GM12878 (cell line): Measurements from ENCODE around the gene DENND1A. TPM values are rescaled to one million over a fixed set of nuclear protein-coding genes. Genes with fewer than 3 reads are reported as not detected.
A peak's percentile ranks its signal among the peaks of the same experiment; 100 is the strongest.

Experiments
- ATAC-seq: fragments of 200-7000 bp; cut with Tn5 transposase; 3 replicates; pipeline ENCODE4 v1.9.1; 2020; ENCODE audit warnings: mild to moderate bottlenecking, moderate library complexity
- BruUV-seq: library from RNA; stranded (reverse); fragments of 400-500 nt; replicated peaks from 2 replicates; lab custom pipeline; 2021; lab: Mats Ljungman, UMichigan
- CTCF ChIA-PET: fragments of 300-600 bp; sonication (Branson Sonifier 250); formaldehyde crosslinking; extraction: SDS; loops from one replicate; lab custom pipeline; 2021; ENCODE audit warnings: inconsistent platforms; lab: Yijun Ruan, JAX
- POLR2A ChIA-PET: fragments of 350-600 bp; formaldehyde crosslinking; extraction: SDS; loops from one replicate; lab custom pipeline; 2021; ENCODE audit warnings: inconsistent platforms; lab: Charles Lee
- RAD21 ChIA-PET: fragments of 300-600 bp; sonication (Branson Sonifier 250); formaldehyde crosslinking; loops from one replicate; lab custom pipeline; 2023; ENCODE audit warnings: antibody characterized with exemption; ENCODE audit not compliant: unreplicated experiment; lab: Charles Lee
- SMC1A ChIA-PET: fragments of 300-600 bp; sonication (Branson Sonifier 250); formaldehyde crosslinking; loops from one replicate; lab custom pipeline; 2023; ENCODE audit not compliant: unreplicated experiment, uncharacterized antibody; lab: Charles Lee
- DNase-seq: peaks from one replicate; pipeline ENCODE4 v3.0.0-alpha.2; 2011; ENCODE audit warnings: low read depth, low spot score
- FAIRE-seq: peaks from 3 replicates; lab custom pipeline; 2011; peaks lifted over from hg19 to GRCh38; lab: Jason Lieb, UNC
- H2AFZ ChIP-seq: 2 replicates; pipeline ENCODE4 v1.6.0; 2011; ENCODE audit warnings: low read depth, low read length, control low read depth; ENCODE audit not compliant: control insufficient read depth
- H3K27ac ChIP-seq: 2 replicates; pipeline ENCODE4 v1.5.1; 2011; ENCODE audit warnings: control low read depth; ENCODE audit not compliant: control insufficient read depth, insufficient read depth
- H3K27me3 ChIP-seq, 2 experiments: replicated peaks in 1 of 2; 2 replicates each; pipeline versions ENCODE4 v1.6.0 to v1.6.1; 2011; ENCODE audit warnings: low read length in 1 of 2; ENCODE audit not compliant: control insufficient read depth in 2 of 2, insufficient read depth in 2 of 2
- H3K36me3 ChIP-seq, 2 experiments: 2 replicates each; pipeline ENCODE4 v1.5.1; 2011; ENCODE audit warnings: low read length in 1 of 2; ENCODE audit not compliant: control insufficient read depth in 2 of 2, insufficient read depth in 2 of 2
- H3K4me1 ChIP-seq: 2 replicates; pipeline ENCODE4 v1.6.1; 2011; ENCODE audit warnings: mild to moderate bottlenecking, low read length, moderate library complexity, mixed read lengths; ENCODE audit not compliant: control insufficient read depth, insufficient read depth
- H3K4me2 ChIP-seq: 2 replicates; pipeline ENCODE4 v1.6.0; 2011; ENCODE audit warnings: control low read depth; ENCODE audit not compliant: control insufficient read depth, insufficient read depth
- H3K4me3 ChIP-seq: fragments of 200-600 bp; sonication (generic); 2 replicates; pipeline ENCODE4 v1.5.1; 2016
- H3K79me2 ChIP-seq: 2 replicates; pipeline ENCODE4 v1.6.0; 2011; ENCODE audit warnings: low read length; ENCODE audit not compliant: control insufficient read depth, insufficient read depth
- H3K9ac ChIP-seq: 2 replicates; pipeline ENCODE4 v1.8.0; 2011; ENCODE audit warnings: low read length, control low read depth, mixed read lengths; ENCODE audit not compliant: control insufficient read depth, insufficient read depth
- H3K9me3 ChIP-seq: replicated peaks from 3 replicates; pipeline ENCODE4 v1.5.1; 2011; ENCODE audit warnings: mild to moderate bottlenecking, low read length; ENCODE audit not compliant: control insufficient read depth, insufficient read depth
- H4K20me1 ChIP-seq: 2 replicates; pipeline ENCODE4 v1.6.0; 2011; ENCODE audit not compliant: control insufficient read depth, insufficient read depth
- CEBPB ChIP-seq, 2 experiments: fragments of 150-350 bp in 1 of 2; IDR thresholded peaks; 2 replicates each; pipeline ENCODE4 v1.6.1; 2012 to 2014; ENCODE audit warnings: low read depth in 2 of 2, low read length in 2 of 2, borderline replicate concordance in 1 of 2, inconsistent platforms in 1 of 2
- DPF2 ChIP-seq: fragments of 450-650 bp; IDR thresholded peaks from 2 replicates; pipeline ENCODE4 v1.6.1; 2017; ENCODE audit warnings: mild to moderate bottlenecking
- E2F8 ChIP-seq: fragments of 450-650 bp; IDR thresholded peaks from 2 replicates; pipeline ENCODE4 v1.6.1; 2018; ENCODE audit warnings: mild to moderate bottlenecking, low read depth, moderate library complexity; ENCODE audit not compliant: partially characterized antibody
- EZH2 ChIP-seq: IDR thresholded peaks from 2 replicates; pipeline ENCODE4 v1.6.1; 2012; ENCODE audit warnings: low read depth, mild to moderate bottlenecking, control low read depth, inconsistent platforms, low read length, borderline replicate concordance; ENCODE audit not compliant: control insufficient read depth
- IKZF1 ChIP-seq: fragments of 450-650 bp; conservative IDR thresholded peaks from 2 replicates; pipeline ENCODE4 v1.6.1; 2017; ENCODE audit warnings: antibody characterized with exemption, mild to moderate bottlenecking
- NR2C2 ChIP-seq: IDR thresholded peaks from 2 replicates; pipeline ENCODE4 v1.6.1; 2011; ENCODE audit warnings: borderline replicate concordance, low read depth; ENCODE audit not compliant: control insufficient read depth, insufficient read length
- SMARCA5 ChIP-seq: fragments of 450-650 bp; IDR thresholded peaks from 2 replicates; pipeline ENCODE4 v1.6.1; 2017; ENCODE audit warnings: mild to moderate bottlenecking
- TCF3 ChIP-seq: IDR thresholded peaks from 2 replicates; pipeline ENCODE4 v1.6.1; 2012; ENCODE audit warnings: low read depth, mild to moderate bottlenecking, low read length, borderline replicate concordance; ENCODE audit not compliant: insufficient read depth
- TCF7 ChIP-seq: IDR thresholded peaks from 2 replicates; pipeline ENCODE4 v1.6.1; 2014; ENCODE audit warnings: antibody characterized with exemption, borderline replicate concordance
- YY1 ChIP-seq: IDR thresholded peaks from 2 replicates; pipeline ENCODE4 v1.6.1; 2011; ENCODE audit warnings: low read depth, mild to moderate bottlenecking, low read length
- ZNF217 ChIP-seq: fragments of 450-650 bp; IDR thresholded peaks from 2 replicates; pipeline ENCODE4 v1.6.1; 2017; ENCODE audit warnings: antibody characterized with exemption, mild to moderate bottlenecking
- ZNF24 ChIP-seq: fragments of 450-650 bp; IDR thresholded peaks from 2 replicates; pipeline ENCODE4 v1.6.1; 2017; ENCODE audit warnings: antibody characterized with exemption, mild to moderate bottlenecking
- WGBS: methylation state at CpG from one replicate; pipeline ENCODE4 v1.1.6; 2016; ENCODE audit warnings: low lambda C conversion rate; ENCODE audit not compliant: insufficient replicate concordance, insufficient coverage; ENCODE audit errors: missing lambda C conversion rate; 5-methylcytosine and 5-hydroxymethylcytosine counted together
- in situ Hi-C: fragments of 300-500 bp; cut with MboI; formaldehyde crosslinking; loops from 9 replicates; pipeline ENCODE4 v1.14.3; 2018; ENCODE audit warnings: mixed read lengths
- intact Hi-C: fragments of 100-400 bp; cut with micrococcal nuclease; formaldehyde crosslinking; loops from one replicate; pipeline ENCODE4 v1.14.2; 2022; ENCODE audit not compliant: unreplicated experiment
- polyA plus RNA-seq, 11 experiments: library from polyadenylated mRNA; depleted of rRNA in 4 of 11; unstranded in 6 of 11; stranded (reverse) in 5 of 11; fragments of >200 nt; fragmentation: Nextera tagmentation in 4 of 11; fragmentation: Illumina TruSeq in 1 of 11; extraction: Ambion mirVana in 4 of 11; extraction: Trizol in 1 of 11; gene quantifications; 1 replicate in 1 of 11; 2 replicates in 10 of 11; pipeline versions ENCODE4 v1.2.1 to v1.2.3, GENCODE V29; 2011 to 2016; ENCODE audit warnings: inconsistent platforms in 2 of 11, missing spikeins in 2 of 11, low read depth in 1 of 11
- total RNA-seq, 4 experiments: library from RNA; depleted of rRNA in 3 of 4; stranded (reverse); fragments of >200 nt in 3 of 4; fragmentation: Illumina TruSeq in 1 of 4; extraction: Trizol in 1 of 4; gene quantifications; 2 replicates each; pipeline versions ENCODE4 v1.2.1 to v1.2.3, GENCODE V29; 2013 to 2021
- TF ChIP-seq, protein P1 (sequence below), 3 experiments: IDR thresholded peaks in 2 of 3; conservative IDR thresholded peaks in 1 of 3; 2 replicates each; pipeline ENCODE4 v1.5.1; 2011; ENCODE audit warnings: low read depth in 3 of 3, low read length in 3 of 3, mild to moderate bottlenecking in 3 of 3, control low read depth in 2 of 3, moderate library complexity in 2 of 3, inconsistent platforms in 1 of 3, mixed read lengths in 1 of 3; ENCODE audit not compliant: control insufficient read depth in 2 of 3, insufficient read depth in 1 of 3; ENCODE audit errors: extremely low read depth in 1 of 3

The DENND1A gene
- total and polyA plus RNA-seq, 10 of the 15 experiments (the other 5 are each of a cell fraction or from before 2014, with no cell fraction given), result 14.1 to 48.6 (median 35.2) TPM

DNA sequence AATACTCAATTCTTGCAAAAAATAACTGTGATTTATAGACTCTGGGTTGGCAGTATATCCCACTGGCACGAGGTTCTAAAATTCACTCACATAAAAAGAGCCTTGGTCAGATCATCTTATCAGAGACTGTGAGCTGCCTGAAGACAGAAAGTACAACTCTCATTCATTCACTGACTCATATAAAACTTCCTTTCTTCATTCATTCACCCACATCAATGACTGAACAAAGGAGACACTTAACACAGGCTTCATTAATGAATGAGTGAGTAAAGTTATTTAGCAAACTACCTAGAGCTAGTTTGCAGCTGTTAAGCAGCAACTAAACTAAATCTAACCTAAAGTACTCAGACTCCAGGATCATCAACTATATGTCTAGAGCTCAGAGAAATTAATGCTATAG, 214.7 kb downstream of the DENND1A start:
- H3K9me3 ChIP-seq, result peaks cover 7% of the 10 kb centered on the region; the same call in 2 of the 3 replicates
- POLR2A ChIA-PET, result interaction anchor here (1.0 to 1.6 kb wide), 4 partner anchors 15 to 77 kb away, joined by 3 to 5 read pairs (median 4); no protein-coding TSS in a partner anchor
- CTCF ChIA-PET, result interaction anchor here (1.5 to 2.2 kb wide), 2 partner anchors 27 to 77 kb away, joined by 4 to 5 read pairs; no protein-coding TSS in a partner anchor
- no peaks in the 10 kb centered on the region for H3K27me3 ChIP-seq
- SMC1A ChIA-PET, result interaction anchor here (0.6 to 5.9 kb wide), 13 partner anchors 13 to 282 kb away, joined by 3 to 37 read pairs (median 7); no protein-coding TSS in a partner anchor
- peak; percentile 37 for ATAC-seq
- RAD21 ChIA-PET, result interaction anchor here (1.0 to 2.9 kb wide), 5 partner anchors 17 to 325 kb away, joined by 3 to 16 read pairs (median 10); no protein-coding TSS in a partner anchor
- no TSS peak for BruUV-seq
- intact Hi-C loops, result no loop called here
- TF ChIP-seq TCF3 (no peak), NR2C2 (no peak), ZNF24 (peak; percentile 98), DPF2 (0 out of 2 replicates have a peak, but pooled peaks have one; percentile 11), SMARCA5 (no peak), TCF7 (peak; percentile 72)
- H3K4me3 ChIP-seq, result no peak overlapping the region
- peaks cover 22% of the 10 kb centered on the region for H3K4me1 ChIP-seq
- no peaks in the 10 kb centered on the region for H4K20me1 ChIP-seq
- no peaks in the 10 kb centered on the region; the same call in 1 of the 2 replicates for H3K79me2 ChIP-seq
- H2AFZ ChIP-seq, result no peak overlapping the region
- no peak overlapping the region for H3K27ac ChIP-seq
- no peaks in the 10 kb centered on the region for H3K36me3 ChIP-seq
- in situ Hi-C loops, result no loop called here
- 100% methylated on average over 1 of the region's 1 CpG for WGBS
- H3K9ac ChIP-seq, result no peak overlapping the region
- FAIRE-seq, result no peak
- no peak for DNase-seq
- no peak overlapping the region for H3K4me2 ChIP-seq

- RAD21 ChIA-PET, result no interaction called here
- H3K9me3 ChIP-seq, result no peaks in the 10 kb centered on the region
- TF ChIP-seq CEBPB (IDR thresholded peaks at IDR 0.05; ENCODE audit: borderline replicate concordance in 1 of 2, low read depth in 2 of 2, low read length in 2 of 2) (no peak), E2F8 (no peak), YY1 (no peak), ZNF217 (no peak), ZNF24 (no peak), IKZF1 (no peak), EZH2 (no peak)
- TF ChIP-seq, protein P1, sequence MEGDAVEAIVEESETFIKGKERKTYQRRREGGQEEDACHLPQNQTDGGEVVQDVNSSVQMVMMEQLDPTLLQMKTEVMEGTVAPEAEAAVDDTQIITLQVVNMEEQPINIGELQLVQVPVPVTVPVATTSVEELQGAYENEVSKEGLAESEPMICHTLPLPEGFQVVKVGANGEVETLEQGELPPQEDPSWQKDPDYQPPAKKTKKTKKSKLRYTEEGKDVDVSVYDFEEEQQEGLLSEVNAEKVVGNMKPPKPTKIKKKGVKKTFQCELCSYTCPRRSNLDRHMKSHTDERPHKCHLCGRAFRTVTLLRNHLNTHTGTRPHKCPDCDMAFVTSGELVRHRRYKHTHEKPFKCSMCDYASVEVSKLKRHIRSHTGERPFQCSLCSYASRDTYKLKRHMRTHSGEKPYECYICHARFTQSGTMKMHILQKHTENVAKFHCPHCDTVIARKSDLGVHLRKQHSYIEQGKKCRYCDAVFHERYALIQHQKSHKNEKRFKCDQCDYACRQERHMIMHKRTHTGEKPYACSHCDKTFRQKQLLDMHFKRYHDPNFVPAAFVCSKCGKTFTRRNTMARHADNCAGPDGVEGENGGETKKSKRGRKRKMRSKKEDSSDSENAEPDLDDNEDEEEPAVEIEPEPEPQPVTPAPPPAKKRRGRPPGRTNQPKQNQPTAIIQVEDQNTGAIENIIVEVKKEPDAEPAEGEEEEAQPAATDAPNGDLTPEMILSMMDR (IDR thresholded peaks at IDR 0.05 in 2 of 3, conservative IDR thresholded peaks at IDR 0.05 in 1 of 3; ENCODE audit: control insufficient read depth in 2 of 3, extremely low read depth in 1 of 3, insufficient read depth in 1 of 3, low read depth in 3 of 3, low read length in 3 of 3), result no peak
Measured at GRCh38 chr9:123713282-123713681, 216.6 kb downstream of the DENND1A start.

More at GRCh38 chr9:123713282-123713681, 216.6 kb downstream of the DENND1A start:
- WGBS, result 98% methylated on average over 2 of the region's 2 CpGs
- Histone ChIP-seq H3K79me2 (no peaks in the 10 kb centered on the region; the same call in 1 of the 2 replicates), H3K4me3 (no peak overlapping the region), H3K27me3 (no peaks in the 10 kb centered on the region), H3K27ac (no peak overlapping the region), H3K4me2 (no peak overlapping the region), H3K4me1 (peaks cover 22% of the 10 kb centered on the region), H3K36me3 (no peaks in the 10 kb centered on the region), H4K20me1 (no peaks in the 10 kb centered on the region), H2AFZ (no peak overlapping the region), H3K9ac (no peak overlapping the region)
- DNase-seq (no peak), FAIRE-seq (no peak), ATAC-seq (no peak)
- CTCF ChIA-PET, result no interaction called here
- BruUV-seq, result no TSS peak
- POLR2A ChIA-PET, result no interaction called here
- in situ Hi-C loops, result no loop called here
- SMC1A ChIA-PET, result interaction anchor here (1.0 to 1.5 kb wide), 4 partner anchors 14 to 51 kb away, joined by 3 to 5 read pairs (median 4); no protein-coding TSS in a partner anchor
- intact Hi-C loops, result no loop called here
